ENCODE measurements around the gene EDEM3. TPM values are rescaled to one million over a fixed set of nuclear protein-coding genes. Genes with fewer than 3 reads are reported as not detected.

EDEM3 gene
- polyA plus RNA-seq, 1 donor: 38.3 TPM

Other genes with a start within 250 kb of the EDEM3 start
- gene NIBAN1, start 219.7 kb upstream of the EDEM3 start, polyA plus RNA-seq (ENCODE audit: insufficient read length): 3.1 TPM